ENCODE results near the gene MIA2.

DNA sequence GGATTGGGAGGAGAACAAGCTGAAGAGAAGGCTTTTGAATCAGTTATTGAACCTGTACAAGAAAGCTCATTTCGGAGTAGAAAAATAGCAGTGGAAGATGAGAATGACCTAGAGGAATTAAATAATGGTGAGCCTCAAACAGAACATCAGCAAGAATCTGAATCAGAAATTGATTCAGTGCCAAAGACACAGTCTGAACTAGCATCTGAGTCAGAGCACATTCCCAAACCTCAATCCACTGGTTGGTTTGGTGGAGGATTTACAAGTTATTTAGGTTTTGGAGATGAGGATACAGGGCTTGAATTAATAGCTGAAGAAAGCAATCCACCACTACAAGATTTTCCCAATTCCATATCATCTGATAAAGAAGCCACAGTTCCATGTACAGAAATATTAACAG lies 13.5 kb downstream of the MIA2 start:
- no peak for TF ChIP-seq POLR2A (IDR thresholded peaks at IDR 0.05)
- TF ChIP-seq, protein P1, sequence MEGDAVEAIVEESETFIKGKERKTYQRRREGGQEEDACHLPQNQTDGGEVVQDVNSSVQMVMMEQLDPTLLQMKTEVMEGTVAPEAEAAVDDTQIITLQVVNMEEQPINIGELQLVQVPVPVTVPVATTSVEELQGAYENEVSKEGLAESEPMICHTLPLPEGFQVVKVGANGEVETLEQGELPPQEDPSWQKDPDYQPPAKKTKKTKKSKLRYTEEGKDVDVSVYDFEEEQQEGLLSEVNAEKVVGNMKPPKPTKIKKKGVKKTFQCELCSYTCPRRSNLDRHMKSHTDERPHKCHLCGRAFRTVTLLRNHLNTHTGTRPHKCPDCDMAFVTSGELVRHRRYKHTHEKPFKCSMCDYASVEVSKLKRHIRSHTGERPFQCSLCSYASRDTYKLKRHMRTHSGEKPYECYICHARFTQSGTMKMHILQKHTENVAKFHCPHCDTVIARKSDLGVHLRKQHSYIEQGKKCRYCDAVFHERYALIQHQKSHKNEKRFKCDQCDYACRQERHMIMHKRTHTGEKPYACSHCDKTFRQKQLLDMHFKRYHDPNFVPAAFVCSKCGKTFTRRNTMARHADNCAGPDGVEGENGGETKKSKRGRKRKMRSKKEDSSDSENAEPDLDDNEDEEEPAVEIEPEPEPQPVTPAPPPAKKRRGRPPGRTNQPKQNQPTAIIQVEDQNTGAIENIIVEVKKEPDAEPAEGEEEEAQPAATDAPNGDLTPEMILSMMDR (IDR thresholded peaks at IDR 0.05) = no peak

Data from right lobe of liver (tissue), 4 donors.